SK-MEL-5 (cell line): ENCODE measurements around the gene NUDT3. TPM values are rescaled to one million over a fixed set of nuclear protein-coding genes. Genes with fewer than 3 reads are reported as not detected.
A peak's percentile ranks its signal among the peaks of the same experiment; 100 is the strongest.
"Not testable (repeated sequence)": the region's sequence is repeated elsewhere in the genome, so short reads cannot be mapped to it uniquely, and the experiment has no call there.

Experiments used
- DNase-seq: peaks from one replicate; pipeline ENCODE4 v3.0.0-alpha.2; 2016; ENCODE audit warnings: low read depth, low spot score
- in situ Hi-C: cut with HindIII; loops from 2 replicates; pipeline ENCODE4 v1.10.0; 2016; ENCODE audit warnings: low sequenced_read_pairs, high pct_unique_total_duplicates, low pct_unique_long_range_greater_than_20kb
- total RNA-seq: library from RNA; depleted of rRNA; stranded (reverse); fragments of >200 nt; shearing (Covaris generic); gene quantifications from 2 replicates; pipeline ENCODE4 v1.2.3, GENCODE V29; 2014

Gene NUDT3
- total RNA-seq, 1 experiment from 2014 or later = 34.6 TPM

DNA sequence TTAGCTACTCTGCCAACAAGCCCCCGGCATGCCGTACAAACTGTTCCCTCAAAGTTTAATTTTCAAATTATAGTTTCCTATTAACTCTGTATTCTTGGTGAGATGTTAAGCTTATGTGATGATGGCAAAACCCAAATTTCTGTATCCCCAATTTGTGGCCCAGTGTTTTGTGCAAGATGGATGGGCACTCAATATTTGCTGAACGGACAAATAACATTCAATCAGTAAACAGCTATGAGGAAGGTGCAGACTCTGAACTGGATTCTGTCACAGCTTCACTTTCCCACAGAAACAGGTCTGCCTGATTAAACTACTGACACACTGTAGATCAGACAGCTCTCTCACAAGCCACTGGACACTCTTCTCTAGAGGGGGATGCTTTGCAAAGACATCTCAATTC is 54.1 kb downstream of the NUDT3 start:
- no peak for DNase-seq
- in situ Hi-C loops = no loop called here

DNA sequence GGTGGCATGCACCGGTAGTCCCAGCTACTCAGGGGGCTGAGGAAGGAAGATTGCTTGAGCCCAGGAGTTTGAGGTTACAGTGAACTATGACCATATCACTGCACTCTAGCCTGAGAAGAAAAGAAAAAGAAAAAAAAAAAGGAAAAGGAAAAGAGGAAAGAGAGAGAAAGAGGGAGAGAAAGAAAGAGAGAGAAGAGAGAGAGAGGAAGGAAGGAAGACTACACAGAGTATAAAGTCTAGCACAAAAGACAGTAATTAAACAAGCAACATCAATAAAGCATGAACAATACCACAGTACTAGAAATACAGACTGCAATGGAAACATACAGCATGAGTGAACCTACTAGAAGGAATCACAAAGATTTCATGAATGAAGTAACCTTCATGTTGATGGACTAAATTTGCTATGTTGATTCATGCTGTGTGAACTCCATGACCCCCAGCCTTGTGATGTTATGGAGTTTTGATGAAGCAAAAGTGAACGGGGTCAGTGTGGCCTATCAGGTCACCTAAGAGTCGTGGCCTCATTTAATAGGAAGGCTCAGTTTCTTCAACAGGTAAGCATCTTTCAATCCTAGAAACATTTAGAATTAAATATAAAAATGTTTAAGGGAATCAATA is 57.6 kb downstream of the NUDT3 start:
- DNase-seq = no peak
- in situ Hi-C loops = no loop called here

DNA sequence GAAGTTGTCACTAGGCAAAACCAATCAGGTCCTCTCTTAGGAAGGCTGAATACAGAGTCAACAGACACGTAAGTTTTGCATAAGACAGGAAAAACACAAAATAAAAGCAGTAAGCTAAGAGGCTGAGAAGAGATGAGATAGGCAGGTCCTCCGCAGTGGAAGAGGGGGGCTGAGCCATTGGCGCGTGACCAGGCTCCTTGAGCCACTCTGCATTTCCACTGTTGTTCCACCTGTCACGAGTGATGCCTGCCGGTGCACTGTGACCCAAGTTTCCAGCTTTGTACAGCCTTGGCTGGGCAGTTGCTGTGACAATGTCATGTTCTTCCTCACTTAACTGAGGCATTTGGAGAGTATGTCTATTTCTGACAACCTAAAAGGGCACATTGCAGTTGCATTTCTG is 58.6 kb downstream of the NUDT3 start:
- in situ Hi-C loops = no loop called here
- DNase-seq = no peak

GRCh38 chr6:34332251-34333198 is 59.9 kb downstream of the NUDT3 start:
- in situ Hi-C loops = no loop called here
- DNase-seq = peak; percentile 71

DNA sequence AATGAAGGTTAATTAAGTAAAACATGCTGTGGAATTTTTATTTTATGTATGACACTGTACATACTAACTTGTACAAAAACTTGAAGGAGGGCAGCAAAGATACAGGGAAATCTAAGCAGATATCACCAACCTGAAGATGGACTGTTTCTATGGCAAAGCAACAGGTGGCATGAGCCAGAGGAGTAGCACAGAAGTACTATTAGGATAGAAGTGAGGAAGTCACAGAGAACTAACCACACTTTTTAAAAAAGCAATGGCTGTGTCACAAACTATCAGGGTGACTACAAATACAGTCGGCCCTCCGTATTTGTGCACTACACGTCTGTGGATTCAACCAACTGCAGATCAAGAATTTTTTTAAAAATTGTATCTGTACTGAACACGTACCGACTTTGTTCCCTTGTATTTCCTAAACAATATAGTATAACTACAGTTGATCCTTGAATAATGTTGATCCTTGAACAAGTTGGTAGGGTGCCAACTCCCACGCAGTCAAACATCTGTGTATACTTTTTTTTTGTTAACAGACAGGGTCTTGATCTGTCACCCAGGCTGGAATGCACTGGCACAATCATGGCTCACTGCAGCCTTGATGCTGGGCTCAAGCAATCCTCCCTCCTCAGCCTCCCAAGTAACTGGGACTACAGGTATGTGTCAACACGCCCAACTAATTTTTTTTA is 61.0 kb downstream of the NUDT3 start:
- in situ Hi-C loops = no loop called here
- no peak for DNase-seq

DNA sequence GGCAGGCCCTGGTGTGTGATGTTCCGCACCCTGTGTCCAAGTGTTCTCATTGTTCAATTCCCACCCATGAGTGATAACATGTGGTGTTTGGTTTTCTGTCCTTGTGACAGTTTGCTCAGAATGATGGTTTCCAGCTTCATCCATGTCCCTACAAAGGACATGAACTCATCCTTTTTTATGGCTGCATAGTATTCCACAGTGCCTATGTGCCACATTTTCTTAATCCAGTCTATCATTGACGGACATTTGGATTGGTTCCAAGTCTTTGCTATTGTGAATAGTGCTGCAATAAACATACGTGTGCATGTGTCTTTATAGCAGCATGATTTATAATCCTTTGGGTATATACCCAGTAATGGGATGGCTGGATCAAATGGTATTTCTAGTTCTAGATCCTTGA is 62.7 kb downstream of the NUDT3 start:
- DNase-seq, in situ Hi-C loops: not testable (repeated sequence)

DNA sequence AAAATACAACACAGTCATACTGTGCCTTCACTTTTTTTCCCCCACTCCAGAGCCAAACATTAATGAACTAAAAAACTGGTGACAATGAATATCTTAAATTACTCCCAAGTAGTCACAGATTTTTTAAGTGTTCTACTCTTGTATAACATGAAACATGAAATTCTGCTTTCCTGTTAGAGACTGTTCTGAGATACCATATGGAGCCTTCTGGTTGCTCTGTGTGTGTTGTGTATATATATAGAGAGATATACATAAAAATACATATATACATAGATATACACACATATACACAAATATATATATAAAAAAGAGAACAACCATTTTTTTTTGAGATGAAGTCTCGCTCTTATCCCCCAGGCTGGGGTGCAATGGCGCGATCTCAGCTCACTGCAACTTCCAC is 63.5 kb downstream of the NUDT3 start:
- DNase-seq = no peak
- in situ Hi-C loops = no loop called here

DNA sequence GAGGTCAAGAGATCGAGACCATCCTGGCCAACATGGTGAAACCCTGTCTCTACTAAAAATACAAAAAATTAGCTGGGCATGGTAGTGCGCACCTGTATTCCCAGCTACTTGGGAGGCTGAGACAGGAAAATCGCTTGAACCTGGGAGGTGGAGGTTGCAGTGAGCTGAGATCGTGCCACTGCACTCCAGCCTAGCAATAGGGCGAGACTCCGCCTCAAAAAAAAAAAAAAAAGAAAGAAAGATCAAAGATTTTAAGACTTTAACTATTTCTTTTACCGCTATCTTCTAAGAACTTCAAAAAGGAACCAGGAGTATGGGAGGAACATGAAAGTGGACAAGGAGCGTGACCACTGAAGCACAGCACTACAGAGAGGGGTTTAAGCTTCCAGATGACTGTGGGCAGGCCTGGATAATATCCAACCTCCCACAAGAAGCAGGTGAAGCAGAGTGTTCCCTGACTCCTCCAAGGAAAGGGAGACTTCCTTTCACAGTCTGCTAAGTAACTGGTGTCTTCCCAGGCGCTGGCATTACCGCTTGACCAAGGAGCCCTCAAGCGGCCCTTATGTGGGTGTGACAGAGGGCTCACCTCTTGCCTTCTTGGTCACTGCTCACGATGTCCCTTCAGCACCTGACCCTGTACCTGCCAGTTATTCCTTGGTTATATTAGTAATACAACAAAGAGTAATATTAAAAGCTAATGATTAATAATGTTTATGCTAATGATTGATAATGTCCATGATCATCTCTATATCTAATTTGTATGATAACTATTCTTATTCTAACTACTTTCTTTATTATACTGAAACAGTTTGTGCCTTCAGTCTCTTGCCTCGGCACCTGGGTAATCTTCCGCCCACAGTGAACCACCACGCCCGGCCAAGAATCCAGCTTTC is 64.9 kb downstream of the NUDT3 start:
- in situ Hi-C loops, DNase-seq: not testable (repeated sequence)

- no peak for DNase-seq
- in situ Hi-C loops = no loop called here
These were observed 66.8 kb downstream of the NUDT3 start for GRCh38 chr6:34325633-34326032.

GRCh38 chr6:34324738-34325444 is 67.6 kb downstream of the NUDT3 start:
- in situ Hi-C loops = no loop called here
- peak; percentile 59 for DNase-seq

DNA sequence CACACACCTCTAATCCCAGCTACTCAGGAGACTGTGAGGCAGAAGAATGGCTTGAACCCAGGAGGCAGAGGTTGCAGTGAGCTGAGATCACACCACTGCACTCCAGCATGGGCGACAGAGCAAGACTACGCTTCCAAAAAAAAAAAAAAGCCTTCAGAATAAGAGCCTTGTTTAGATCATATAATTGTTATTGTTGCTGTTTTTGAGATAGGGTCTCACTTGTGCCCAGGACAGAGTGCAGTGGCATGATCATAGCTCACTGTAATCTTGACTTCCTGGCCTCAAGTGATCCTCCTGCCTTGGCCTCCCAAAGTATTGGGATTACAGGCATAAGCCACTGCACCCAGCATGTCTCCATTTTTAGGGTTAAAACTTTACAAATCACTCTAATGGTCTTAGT is 68.2 kb downstream of the NUDT3 start:
- DNase-seq, in situ Hi-C loops: not testable (repeated sequence)

DNA sequence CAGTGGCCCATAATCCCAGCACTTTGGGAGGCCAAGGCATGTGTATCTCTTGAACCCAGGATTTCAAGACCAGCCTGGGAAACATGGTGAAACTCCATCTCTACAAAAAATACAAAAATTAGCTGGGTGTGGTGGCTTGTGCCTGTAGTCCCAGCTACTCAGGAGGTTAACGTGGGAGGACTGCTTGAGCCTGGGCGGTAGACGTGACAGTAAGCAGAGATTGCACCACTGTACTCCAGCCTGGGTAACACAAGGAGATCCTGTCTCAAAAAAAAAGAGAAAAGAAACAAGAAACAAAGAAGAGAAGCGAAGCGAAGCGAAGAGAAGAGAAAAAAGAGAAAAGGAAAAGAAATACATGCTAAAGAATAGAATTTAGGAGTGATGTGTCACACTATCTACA is 69.2 kb downstream of the NUDT3 start:
- no peak for DNase-seq
- in situ Hi-C loops = no loop called here

- DNase-seq = no peak
- in situ Hi-C loops = no loop called here
These were observed 69.7 kb downstream of the NUDT3 start for GRCh38 chr6:34322732-34323131.

- no peak for DNase-seq
- in situ Hi-C loops = no loop called here
These were observed 70.6 kb downstream of the NUDT3 start for GRCh38 chr6:34321821-34322220.

DNA sequence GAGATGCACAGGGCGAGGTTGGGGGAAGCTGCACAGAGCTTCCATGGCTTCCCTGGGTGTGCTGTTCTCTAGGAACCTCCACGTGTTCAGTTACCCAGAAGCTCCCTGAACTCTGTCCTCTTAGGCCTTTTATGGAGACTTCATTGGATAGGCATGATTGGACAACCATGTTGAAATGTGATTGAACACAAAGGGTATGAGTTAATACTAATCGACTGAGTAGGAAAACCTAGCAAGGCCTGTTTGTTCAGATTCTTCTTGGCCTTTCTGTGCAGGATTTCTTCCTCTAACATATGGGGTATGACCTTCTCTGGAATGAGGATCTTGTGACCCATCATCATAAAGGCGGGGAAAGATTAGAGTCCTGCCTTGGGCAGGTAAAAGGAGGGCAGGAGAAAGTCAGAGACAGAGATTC is 73.0 kb downstream of the NUDT3 start:
- no peak for DNase-seq
- in situ Hi-C loops = no loop called here

- DNase-seq = no peak
- in situ Hi-C loops = no loop called here
These were observed 73.7 kb downstream of the NUDT3 start for GRCh38 chr6:34318499-34319470.
